Osteocyte (in vitro differentiated cells): ENCODE data around the gene RNF112. TPM values are rescaled to one million over a fixed set of nuclear protein-coding genes. Genes with fewer than 3 reads are reported as not detected.

ENCODE experiments used
- DNase-seq: peaks from one replicate; pipeline ENCODE4 v3.0.0; 2021; ENCODE audit warnings: mixed read lengths; ENCODE audit not compliant: unreplicated experiment; ENCODE audit errors: extremely low spot score
- H3K27ac Mint-ChIP-seq: one replicate; pipeline ENCODE4 v1.8.0; 2021; ENCODE audit warnings: mild to moderate bottlenecking, mixed read lengths; ENCODE audit not compliant: unreplicated experiment
- H3K27me3 Mint-ChIP-seq: one replicate; pipeline ENCODE4 v1.8.0; 2021; ENCODE audit warnings: mixed read lengths; ENCODE audit not compliant: unreplicated experiment
- H3K36me3 Mint-ChIP-seq: one replicate; pipeline ENCODE4 v1.8.0; 2021; ENCODE audit warnings: mixed read lengths; ENCODE audit not compliant: unreplicated experiment
- H3K4me1 Mint-ChIP-seq: one replicate; pipeline ENCODE4 v1.8.0; 2021; ENCODE audit warnings: mixed read lengths; ENCODE audit not compliant: unreplicated experiment
- H3K4me3 Mint-ChIP-seq: one replicate; pipeline ENCODE4 v1.8.0; 2021; ENCODE audit warnings: mild to moderate bottlenecking, moderate library complexity, mixed read lengths; ENCODE audit not compliant: unreplicated experiment
- H3K9me3 Mint-ChIP-seq: one replicate; pipeline ENCODE4 v1.8.0; 2021; ENCODE audit warnings: mixed read lengths; ENCODE audit not compliant: unreplicated experiment
- total RNA-seq: library from RNA; stranded (reverse); gene quantifications from 2 replicates; pipeline ENCODE4 v1.2.1, GENCODE V29; 2021
- TF ChIP-seq, protein P1 (sequence below): fragments of 200-600 bp; sonication (generic); IDR thresholded peaks from 2 replicates; pipeline ENCODE4 v1.5.0; 2021; ENCODE audit warnings: antibody characterized with exemption, mild to moderate bottlenecking, moderate library complexity

The RNF112 gene
- total RNA-seq, 1 donor from 2014 or later: 0.89 TPM

DNA sequence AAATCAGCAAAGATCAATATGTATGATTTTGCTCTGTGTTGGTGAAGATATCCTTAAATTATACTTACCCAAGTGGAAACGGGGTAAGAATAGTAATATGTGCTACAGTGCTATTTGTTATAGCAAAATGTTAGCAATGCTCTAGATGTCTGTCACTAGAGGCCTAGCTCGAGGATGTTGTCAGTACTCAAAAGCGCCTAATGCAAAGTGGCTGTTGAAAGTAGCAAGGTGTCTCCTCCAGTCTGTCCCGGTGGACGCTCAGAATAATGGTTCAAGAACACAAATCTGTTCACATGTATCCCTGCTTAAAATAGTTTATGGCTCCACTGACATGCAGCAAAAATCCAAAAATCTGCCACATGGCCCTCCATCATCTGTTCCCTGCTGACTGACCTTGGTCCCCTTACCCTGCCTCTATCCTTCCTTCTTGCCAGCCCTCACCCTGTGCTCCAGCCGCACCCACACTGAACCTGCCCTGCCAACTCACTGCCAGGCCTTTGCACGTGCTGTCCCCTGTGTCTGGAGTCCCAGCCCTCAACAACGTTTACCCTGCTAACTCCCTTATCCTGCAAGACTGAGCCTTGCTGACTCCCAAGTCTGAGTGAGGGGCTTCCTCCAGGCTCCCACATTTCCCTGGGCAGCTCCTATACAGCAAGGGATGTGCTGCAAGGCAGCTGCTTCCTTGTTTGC lies 9.6 kb upstream of the RNF112 start:
- TF ChIP-seq, protein P1, sequence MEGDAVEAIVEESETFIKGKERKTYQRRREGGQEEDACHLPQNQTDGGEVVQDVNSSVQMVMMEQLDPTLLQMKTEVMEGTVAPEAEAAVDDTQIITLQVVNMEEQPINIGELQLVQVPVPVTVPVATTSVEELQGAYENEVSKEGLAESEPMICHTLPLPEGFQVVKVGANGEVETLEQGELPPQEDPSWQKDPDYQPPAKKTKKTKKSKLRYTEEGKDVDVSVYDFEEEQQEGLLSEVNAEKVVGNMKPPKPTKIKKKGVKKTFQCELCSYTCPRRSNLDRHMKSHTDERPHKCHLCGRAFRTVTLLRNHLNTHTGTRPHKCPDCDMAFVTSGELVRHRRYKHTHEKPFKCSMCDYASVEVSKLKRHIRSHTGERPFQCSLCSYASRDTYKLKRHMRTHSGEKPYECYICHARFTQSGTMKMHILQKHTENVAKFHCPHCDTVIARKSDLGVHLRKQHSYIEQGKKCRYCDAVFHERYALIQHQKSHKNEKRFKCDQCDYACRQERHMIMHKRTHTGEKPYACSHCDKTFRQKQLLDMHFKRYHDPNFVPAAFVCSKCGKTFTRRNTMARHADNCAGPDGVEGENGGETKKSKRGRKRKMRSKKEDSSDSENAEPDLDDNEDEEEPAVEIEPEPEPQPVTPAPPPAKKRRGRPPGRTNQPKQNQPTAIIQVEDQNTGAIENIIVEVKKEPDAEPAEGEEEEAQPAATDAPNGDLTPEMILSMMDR: no peak
- H3K4me3 Mint-ChIP-seq: no peak overlapping the region
- peaks cover 4% of the 10 kb centered on the region for H3K27me3 Mint-ChIP-seq
- H3K9me3 Mint-ChIP-seq: no peaks in the 10 kb centered on the region
- DNase-seq: no peak
- no peaks in the 10 kb centered on the region for H3K36me3 Mint-ChIP-seq
- peaks cover 12% of the 10 kb centered on the region for H3K4me1 Mint-ChIP-seq
- H3K27ac Mint-ChIP-seq: no peak overlapping the region

DNA sequence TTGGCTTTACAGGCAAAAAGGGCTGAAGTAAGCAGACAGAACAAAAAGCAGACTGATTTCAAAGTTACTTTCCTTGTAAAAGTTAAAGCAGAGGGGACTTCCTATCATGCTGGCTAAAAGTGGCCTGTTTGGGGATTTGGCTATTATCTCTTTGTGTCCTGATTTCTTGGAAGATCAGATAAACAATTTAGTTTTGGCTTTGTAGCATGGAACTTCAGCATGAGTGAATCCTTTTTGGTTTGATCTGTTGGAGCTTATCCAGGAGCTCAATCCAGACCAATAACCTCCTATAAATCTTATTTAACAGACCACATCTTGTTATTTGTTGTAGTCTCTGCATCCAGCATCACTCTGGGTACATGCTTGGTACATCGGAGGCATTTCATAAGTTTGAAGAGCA lies 8.9 kb upstream of the RNF112 start:
- DNase-seq: no peak
- TF ChIP-seq, protein P1: no peak
- peaks cover 12% of the 10 kb centered on the region for H3K4me1 Mint-ChIP-seq
- no peak overlapping the region for H3K4me3 Mint-ChIP-seq
- no peaks in the 10 kb centered on the region for H3K9me3 Mint-ChIP-seq
- H3K27me3 Mint-ChIP-seq: peaks cover 4% of the 10 kb centered on the region
- H3K36me3 Mint-ChIP-seq: no peaks in the 10 kb centered on the region
- H3K27ac Mint-ChIP-seq: no peak overlapping the region

DNA sequence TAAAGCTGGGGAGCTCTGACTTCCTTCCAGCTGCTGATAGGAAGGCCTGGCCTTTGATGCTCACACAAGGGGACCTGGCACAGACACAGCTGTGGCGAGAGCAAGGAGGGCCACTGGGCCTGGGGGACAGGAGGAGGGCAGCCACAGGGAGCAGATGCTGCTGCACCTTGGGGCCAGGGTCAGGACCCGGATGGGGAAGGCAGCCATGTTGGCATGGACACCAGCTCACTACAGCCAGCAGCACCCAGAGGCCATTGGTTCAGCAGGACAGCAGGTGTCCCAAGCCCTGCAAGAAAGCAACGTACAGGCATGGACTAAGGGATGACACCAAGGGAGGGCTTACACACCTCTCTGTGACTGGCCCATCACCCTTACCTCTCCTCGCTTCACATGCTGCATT lies 8.0 kb upstream of the RNF112 start:
- H3K36me3 Mint-ChIP-seq: no peaks in the 10 kb centered on the region
- TF ChIP-seq, protein P1: no peak
- peaks cover 9% of the 10 kb centered on the region for H3K4me1 Mint-ChIP-seq
- no peaks in the 10 kb centered on the region for H3K9me3 Mint-ChIP-seq
- no peak overlapping the region for H3K27ac Mint-ChIP-seq
- H3K4me3 Mint-ChIP-seq: no peak overlapping the region
- DNase-seq: no peak
- H3K27me3 Mint-ChIP-seq: peaks cover 4% of the 10 kb centered on the region

DNA sequence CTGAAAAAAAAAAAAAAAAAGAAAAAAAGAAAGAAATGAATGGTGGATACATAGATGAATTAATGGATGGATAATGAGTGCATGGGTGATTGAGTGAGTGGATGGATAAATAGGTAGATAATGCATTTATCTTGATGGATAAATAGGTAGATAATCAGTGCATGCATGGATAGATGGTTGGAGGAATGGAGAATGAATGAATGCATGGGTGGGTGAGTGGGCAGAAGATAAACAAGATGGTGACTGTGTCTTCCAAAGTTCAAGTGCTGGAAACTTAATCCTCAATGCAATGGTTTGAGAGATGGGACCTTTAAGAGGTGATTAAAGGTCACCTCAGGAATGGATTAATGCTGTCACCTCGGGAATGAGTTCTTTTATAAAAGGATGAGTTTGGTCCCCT lies 6.8 kb upstream of the RNF112 start:
- TF ChIP-seq, protein P1: no peak
- H3K27ac Mint-ChIP-seq: no peak overlapping the region
- peaks cover 4% of the 10 kb centered on the region for H3K27me3 Mint-ChIP-seq
- H3K36me3 Mint-ChIP-seq: no peaks in the 10 kb centered on the region
- no peaks in the 10 kb centered on the region for H3K9me3 Mint-ChIP-seq
- H3K4me1 Mint-ChIP-seq: no peaks in the 10 kb centered on the region
- DNase-seq: no peak
- no peak overlapping the region for H3K4me3 Mint-ChIP-seq

DNA sequence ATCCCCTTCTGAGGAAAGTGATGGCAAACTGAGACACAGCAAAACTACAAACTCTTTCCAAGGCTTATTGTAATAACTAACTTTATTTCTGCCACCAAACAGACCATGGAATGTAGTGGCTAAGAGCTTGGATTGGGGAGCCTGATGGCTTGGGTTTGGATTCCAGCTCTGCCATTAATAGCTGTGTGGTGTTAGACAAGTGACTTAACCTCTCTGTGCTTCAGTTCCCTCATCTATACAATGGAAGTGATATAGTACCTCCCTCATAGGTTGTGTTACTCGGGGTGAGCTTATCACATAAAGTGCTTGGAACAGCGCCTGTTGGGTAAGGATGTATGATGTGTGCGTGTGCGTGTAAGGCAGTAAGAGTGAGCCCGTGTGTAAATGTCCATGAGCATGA lies 5.9 kb upstream of the RNF112 start:
- TF ChIP-seq, protein P1: no peak
- Mint-ChIP-seq H3K9me3 (no peaks in the 10 kb centered on the region), H3K27ac (no peak overlapping the region), H3K4me3 (no peak overlapping the region), H3K36me3 (no peaks in the 10 kb centered on the region), H3K27me3 (peaks cover 4% of the 10 kb centered on the region), H3K4me1 (peaks cover 6% of the 10 kb centered on the region)
- DNase-seq: no peak
